IMR-90 (cell line): ENCODE measurements around the gene CDH23. TPM values are rescaled to one million over a fixed set of nuclear protein-coding genes. Genes with fewer than 3 reads are reported as not detected.

Experiments used
- ATAC-seq: fragments of 200-7000 bp; cut with Tn5 transposase; 2 replicates; pipeline ENCODE4 v1.9.1; 2020; ENCODE audit warnings: low read depth, mild to moderate bottlenecking, moderate library complexity
- BruUV-seq: library from RNA; stranded (reverse); fragments of 400-500 nt; replicated peaks from 2 replicates; lab custom pipeline; 2021; lab: Mats Ljungman, UMichigan
- CTCF ChIA-PET: fragments of 300-600 bp; formaldehyde crosslinking; extraction: SDS; loops from one replicate; lab custom pipeline; 2021; ENCODE audit warnings: antibody characterized with exemption; lab: Yijun Ruan, JAX
- POLR2A ChIA-PET: fragments of 300-600 bp; sonication (Branson Sonifier 250); formaldehyde crosslinking; loops from one replicate; lab custom pipeline; 2022; ENCODE audit warnings: antibody characterized with exemption; ENCODE audit not compliant: unreplicated experiment; lab: Charles Lee
- DNase-seq: peaks from one replicate; pipeline ENCODE4 v3.0.0; 2013
- H2AFZ ChIP-seq: replicated peaks from 2 replicates; pipeline ENCODE3; 2013; ENCODE audit warnings: low read length, mild to moderate bottlenecking; ENCODE audit not compliant: poor library complexity
- H2AK5ac ChIP-seq: 2 replicates; pipeline ENCODE4 v1.6.1; 2013; ENCODE audit warnings: low read depth, low read length, inconsistent platforms
- H2AK9ac ChIP-seq: replicated peaks from 2 replicates; pipeline ENCODE3; 2013; ENCODE audit warnings: mild to moderate bottlenecking, low read depth, low read length, moderate library complexity; ENCODE audit not compliant: poor library complexity
- H2BK120ac ChIP-seq: 2 replicates; pipeline ENCODE4 v1.6.1; 2013; ENCODE audit warnings: low read depth, low read length, inconsistent platforms
- H2BK15ac ChIP-seq: 3 replicates; pipeline ENCODE4 v1.6.1; 2013; ENCODE audit warnings: low read depth, low read length, inconsistent platforms
- H2BK20ac ChIP-seq: 2 replicates; pipeline ENCODE4 v1.6.1; 2013; ENCODE audit warnings: low read depth, mild to moderate bottlenecking, inconsistent platforms, low read length, moderate library complexity
- H2BK5ac ChIP-seq: 2 replicates; pipeline ENCODE4 v1.6.1; 2013; ENCODE audit warnings: mild to moderate bottlenecking, low read depth, low read length, inconsistent platforms; ENCODE audit not compliant: poor library complexity, severe bottlenecking
- H3K14ac ChIP-seq: replicated peaks from 2 replicates; pipeline ENCODE4 v1.6.1; 2013; ENCODE audit warnings: low read depth, low read length, inconsistent platforms
- H3K18ac ChIP-seq: 2 replicates; pipeline ENCODE4 v1.6.1; 2013; ENCODE audit warnings: low read depth, low read length, control low read depth
- H3K23ac ChIP-seq: 2 replicates; pipeline ENCODE4 v1.6.1; 2013; ENCODE audit warnings: low read depth, low read length, inconsistent platforms
- H3K27ac ChIP-seq: 2 replicates; pipeline ENCODE4 v1.5.1; 2013; ENCODE audit warnings: mild to moderate bottlenecking, control low read depth, low read length; ENCODE audit not compliant: insufficient read depth
- H3K27me3 ChIP-seq: 2 replicates; pipeline ENCODE4 v1.6.1; 2013; ENCODE audit warnings: low read length; ENCODE audit not compliant: control insufficient read depth, insufficient read depth
- H3K36me3 ChIP-seq: 2 replicates; pipeline ENCODE4 v1.6.1; 2013; ENCODE audit warnings: low read length, mixed read lengths; ENCODE audit not compliant: control insufficient read depth, insufficient read depth
- H3K4ac ChIP-seq: 2 replicates; pipeline ENCODE4 v1.6.1; 2013; ENCODE audit warnings: low read depth, low read length, inconsistent platforms
- H3K4me1 ChIP-seq: 2 replicates; pipeline ENCODE4 v1.6.1; 2013; ENCODE audit warnings: low read length, mixed read lengths; ENCODE audit not compliant: control insufficient read depth, insufficient read depth
- H3K4me2 ChIP-seq: 2 replicates; pipeline ENCODE4 v1.6.1; 2013; ENCODE audit warnings: low read depth, mild to moderate bottlenecking, control low read depth, low read length, moderate library complexity
- H3K4me3 ChIP-seq: 2 replicates; pipeline ENCODE4 v1.5.1; 2013; ENCODE audit warnings: low read depth, mild to moderate bottlenecking, control low read depth, low read length, moderate library complexity; ENCODE audit not compliant: insufficient read depth
- H3K56ac ChIP-seq: 2 replicates; pipeline ENCODE4 v1.6.1; 2013; ENCODE audit warnings: low read length, inconsistent platforms; ENCODE audit not compliant: insufficient read depth; ENCODE audit errors: extremely low read depth
- H3K79me1 ChIP-seq, 2 experiments: 2 replicates each; pipeline ENCODE4 v1.6.1; 2013; ENCODE audit warnings: low read length in 2 of 2, inconsistent platforms in 1 of 2, low read depth in 1 of 2
- H3K9ac ChIP-seq: 2 replicates; pipeline ENCODE4 v1.6.1; 2013; ENCODE audit warnings: low read depth, low read length, control low read depth
- H3K9me1 ChIP-seq: 2 replicates; pipeline ENCODE4 v1.6.1; 2013; ENCODE audit warnings: low read length, inconsistent platforms; ENCODE audit not compliant: insufficient read depth
- H3K9me3 ChIP-seq: 2 replicates; pipeline ENCODE4 v1.6.1; 2013; ENCODE audit warnings: low read length; ENCODE audit not compliant: control insufficient read depth, insufficient read depth
- H4K20me1 ChIP-seq: 2 replicates; pipeline ENCODE4 v1.6.1; 2013; ENCODE audit warnings: low read length, inconsistent platforms; ENCODE audit not compliant: insufficient read depth
- H4K5ac ChIP-seq: 2 replicates; pipeline ENCODE4 v1.6.1; 2013; ENCODE audit warnings: mild to moderate bottlenecking, low read depth, low read length, control low read depth
- H4K8ac ChIP-seq, 2 experiments: 2 replicates each; pipeline ENCODE4 v1.6.1; 2013; ENCODE audit warnings: low read depth in 2 of 2, low read length in 2 of 2, control low read depth in 1 of 2, inconsistent platforms in 1 of 2
- H4K91ac ChIP-seq: 2 replicates; pipeline ENCODE4 v1.6.1; 2013; ENCODE audit warnings: low read depth, low read length, inconsistent platforms; ENCODE audit not compliant: insufficient read depth
- CEBPB ChIP-seq: IDR thresholded peaks from 2 replicates; pipeline ENCODE4 v1.6.1; 2012; ENCODE audit warnings: low read depth, low read length, improper control_type of control experiment
- CHD1 ChIP-seq: IDR thresholded peaks from 2 replicates; pipeline ENCODE4 v1.6.1; 2012; ENCODE audit warnings: low read depth, low read length, improper control_type of control experiment
- MXI1 ChIP-seq: IDR thresholded peaks from 2 replicates; pipeline ENCODE4 v1.6.1; 2012; ENCODE audit warnings: low read depth, mild to moderate bottlenecking, low read length, moderate library complexity, borderline replicate concordance
- POLR2A ChIP-seq: IDR thresholded peaks from 2 replicates; pipeline ENCODE4 v1.6.1; 2012; ENCODE audit warnings: mild to moderate bottlenecking, low read depth, low read length
- RAD21 ChIP-seq: IDR thresholded peaks from 2 replicates; pipeline ENCODE4 v1.6.1; 2012; ENCODE audit warnings: low read length, improper control_type of control experiment
- RCOR1 ChIP-seq: IDR thresholded peaks from 2 replicates; pipeline ENCODE4 v1.6.1; 2012; ENCODE audit warnings: mild to moderate bottlenecking, low read length, improper control_type of control experiment; ENCODE audit not compliant: insufficient replicate concordance
- RFX5 ChIP-seq: IDR thresholded peaks from 2 replicates; pipeline ENCODE4 v1.8.0; 2012; ENCODE audit warnings: low read depth, mild to moderate bottlenecking, low read length, moderate library complexity
- SMC3 ChIP-seq: fragments of 150-350 bp; IDR thresholded peaks from 2 replicates; pipeline ENCODE4 v1.6.1; 2016; ENCODE audit warnings: low read depth, mild to moderate bottlenecking, antibody characterized with exemption, low read length, moderate library complexity
- WGBS, 2 experiments: methylation state at CpG; one replicate each; pipeline versions ENCODE4 v1.1.5 to v1.1.7; 2013; ENCODE audit warnings: missing lambda C conversion rate in 2 of 2; ENCODE audit not compliant: insufficient read length in 1 of 2; ENCODE audit errors: extremely low coverage in 2 of 2; 5-methylcytosine and 5-hydroxymethylcytosine counted together
- dilution Hi-C: fragments of 300-500 bp; cut with HindIII; formaldehyde crosslinking; loops from one replicate; pipeline ENCODE4 v1.14.3; 2018; ENCODE audit warnings: low sequenced_read_pairs; ENCODE audit not compliant: unreplicated experiment
- in situ Hi-C: fragments of 300-500 bp; cut with MboI; formaldehyde crosslinking; loops from 3 replicates; pipeline ENCODE4 v1.14.3; 2019; ENCODE audit warnings: low sequenced_read_pairs, inconsistent platforms, mixed read lengths
- intact Hi-C: fragments of 100-400 bp; cut with micrococcal nuclease; formaldehyde crosslinking; loops from 2 replicates; pipeline ENCODE4 v1.10.0; 2022
- polyA plus RNA-seq, 3 experiments: library from polyadenylated mRNA; depleted of rRNA; stranded (reverse); fragments of >200 nt; gene quantifications; 2 replicates each; pipeline ENCODE4 v1.2.3, GENCODE V29; 2012; ENCODE audit warnings: low replicate concordance in 1 of 3
- total RNA-seq: library from RNA; depleted of rRNA; stranded (reverse); fragments of >200 nt; gene quantifications from 2 replicates; pipeline ENCODE4 v1.2.3, GENCODE V29; 2012

CDH23 gene
- total and polyA plus RNA-seq, 2 of the 4 experiments (the other 2 are of a cell fraction) = under 0.01 to 0.03 TPM

DNA sequence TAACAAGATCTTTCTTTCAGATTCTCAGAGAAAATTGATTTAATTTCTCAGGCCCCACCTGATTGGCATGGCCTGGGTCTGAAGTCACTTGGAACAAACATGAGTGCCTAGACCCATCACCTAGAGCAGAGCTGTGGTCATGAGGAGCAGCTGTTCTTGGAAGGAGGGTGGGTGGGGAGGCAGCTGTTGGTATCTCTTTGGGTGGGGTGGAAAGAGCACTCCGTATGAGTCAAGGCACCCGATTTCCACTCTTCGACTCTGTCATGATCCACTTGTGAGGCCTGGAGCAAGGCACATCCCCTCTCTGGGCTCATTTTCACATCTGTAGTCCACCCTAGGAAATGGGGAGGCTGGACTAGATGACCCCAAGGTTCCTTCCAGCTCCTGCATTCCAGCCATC, 166.2 kb downstream of the CDH23 start:
- Histone ChIP-seq H2AFZ (no peak overlapping the region), H2AK5ac (no peak overlapping the region), H2BK5ac (no peak overlapping the region), H3K27me3 (peaks cover 39% of the 10 kb centered on the region), H3K23ac (no peak overlapping the region), H3K4me1 (no peaks in the 10 kb centered on the region), H4K91ac (no peak overlapping the region), H2AK9ac (no peak overlapping the region), H3K4ac (no peak overlapping the region), H3K56ac (no peak overlapping the region), H3K9me3 (no peaks in the 10 kb centered on the region), H2BK15ac (no peak overlapping the region), H3K14ac (no peak overlapping the region), H3K9me1 (no peaks in the 10 kb centered on the region), H3K36me3 (no peaks in the 10 kb centered on the region), H4K5ac (no peak overlapping the region), H3K9ac (no peak overlapping the region), H3K79me1 (no peaks in the 10 kb centered on the region), H4K8ac (no peak overlapping the region), H3K4me3 (no peak overlapping the region), H4K20me1 (no peaks in the 10 kb centered on the region), H3K4me2 (no peak overlapping the region), H2BK120ac (no peak overlapping the region), H3K27ac (no peak overlapping the region), H3K18ac (no peak overlapping the region), H2BK20ac (no peak overlapping the region)
- CTCF ChIA-PET = no interaction called here
- in situ Hi-C loops = no loop called here
- POLR2A ChIA-PET = no interaction called here
- dilution Hi-C loops = no loop called here
- ATAC-seq (no peak), DNase-seq (no peak)
- no peak for TF ChIP-seq RAD21
- no peak for TF ChIP-seq CEBPB
- TF ChIP-seq SMC3 = no peak
- no peak for TF ChIP-seq MXI1
- TF ChIP-seq CHD1 = no peak
- no peak for TF ChIP-seq RFX5
- no peak for TF ChIP-seq RCOR1
- TF ChIP-seq POLR2A = no peak
- no TSS peak for BruUV-seq
- intact Hi-C loops = no loop called here
- WGBS, 2 experiments = 80% methylated on average over 1 of the region's 3 CpGs; no CpG with 5 or more reads in 1 of the 2 experiments
